Measurements from ENCODE around the gene ENAH.
"Not testable (repeated sequence)": the region's sequence is repeated elsewhere in the genome, so short reads cannot be mapped to it uniquely, and the experiment has no call there.

ENAH gene

DNA sequence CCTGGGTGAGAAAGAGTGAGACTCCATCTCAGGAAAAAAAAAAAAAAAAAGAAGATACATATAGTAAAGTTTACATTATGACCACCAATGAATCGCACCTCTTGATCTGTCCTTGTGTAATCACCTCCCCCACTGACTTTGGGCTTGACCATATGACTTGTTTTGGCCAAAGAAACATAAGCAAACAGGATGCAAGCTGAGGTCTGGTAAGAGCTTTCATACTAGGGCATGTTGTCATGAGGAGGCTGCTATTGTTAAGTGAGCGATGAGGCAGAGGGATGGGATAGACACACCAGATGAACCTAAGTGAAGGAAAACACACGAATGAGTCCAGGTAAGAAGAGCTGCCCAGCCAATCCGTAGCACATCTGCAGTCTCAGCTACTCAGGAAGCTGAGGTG, 10.7 kb downstream of the ENAH start:
- no peak for DNase-seq

- no peak for DNase-seq
Measured at GRCh38 chr1:225638853-225639252, 14.1 kb downstream of the ENAH start.

- no peak for DNase-seq
Measured at GRCh38 chr1:225637651-225638199, 15.2 kb downstream of the ENAH start.

DNA sequence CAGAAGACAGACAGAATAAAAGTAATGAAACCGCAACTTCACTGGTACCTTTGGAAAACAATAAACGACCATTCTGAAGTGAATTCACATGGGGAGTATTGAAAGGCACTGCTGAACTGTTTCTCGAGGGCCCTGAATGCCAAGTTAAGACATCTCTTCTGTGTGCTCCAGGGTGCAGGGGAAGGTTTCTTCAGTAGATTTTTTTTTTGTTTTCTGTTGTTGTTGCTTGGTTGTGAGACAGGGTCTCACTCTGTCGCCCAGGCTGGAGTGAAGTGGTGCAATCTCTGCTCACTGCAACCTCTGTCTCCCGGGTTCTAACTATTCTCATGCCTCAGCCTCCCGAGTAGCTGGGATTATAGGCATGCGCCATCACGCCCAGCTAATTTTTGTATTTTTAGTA, 15.9 kb downstream of the ENAH start:
- DNase-seq, result not testable (repeated sequence)

- no peak for DNase-seq
Measured at GRCh38 chr1:225635649-225636048, 17.3 kb downstream of the ENAH start.

GRCh38 chr1:225632836-225633235, 20.1 kb downstream of the ENAH start:
- DNase-seq, result not testable (repeated sequence)

GRCh38 chr1:225631021-225631663, 21.8 kb downstream of the ENAH start:
- DNase-seq, result no peak

DNA sequence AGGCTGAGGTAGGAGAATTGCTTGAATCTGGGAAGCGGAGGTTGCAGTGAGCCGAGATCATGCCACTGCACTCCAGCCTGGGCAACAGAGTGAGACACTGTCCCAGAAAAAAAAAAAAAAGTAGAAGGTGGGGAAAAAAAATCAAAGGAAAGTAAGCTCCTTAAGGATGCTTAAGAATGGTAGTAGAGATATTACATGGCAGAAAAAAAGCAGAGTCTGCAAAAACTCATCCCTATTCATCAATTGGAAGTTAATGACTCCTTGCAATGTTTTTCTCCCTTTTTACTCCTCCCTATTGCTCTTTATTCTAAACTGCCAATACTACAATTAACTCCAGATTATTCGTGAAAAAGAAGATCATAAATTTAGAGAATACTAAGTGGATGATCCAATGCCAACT, 23.4 kb downstream of the ENAH start:
- DNase-seq, result no peak

- not testable (repeated sequence) for DNase-seq
Measured at GRCh38 chr1:225628794-225629193, 24.1 kb downstream of the ENAH start.

DNA sequence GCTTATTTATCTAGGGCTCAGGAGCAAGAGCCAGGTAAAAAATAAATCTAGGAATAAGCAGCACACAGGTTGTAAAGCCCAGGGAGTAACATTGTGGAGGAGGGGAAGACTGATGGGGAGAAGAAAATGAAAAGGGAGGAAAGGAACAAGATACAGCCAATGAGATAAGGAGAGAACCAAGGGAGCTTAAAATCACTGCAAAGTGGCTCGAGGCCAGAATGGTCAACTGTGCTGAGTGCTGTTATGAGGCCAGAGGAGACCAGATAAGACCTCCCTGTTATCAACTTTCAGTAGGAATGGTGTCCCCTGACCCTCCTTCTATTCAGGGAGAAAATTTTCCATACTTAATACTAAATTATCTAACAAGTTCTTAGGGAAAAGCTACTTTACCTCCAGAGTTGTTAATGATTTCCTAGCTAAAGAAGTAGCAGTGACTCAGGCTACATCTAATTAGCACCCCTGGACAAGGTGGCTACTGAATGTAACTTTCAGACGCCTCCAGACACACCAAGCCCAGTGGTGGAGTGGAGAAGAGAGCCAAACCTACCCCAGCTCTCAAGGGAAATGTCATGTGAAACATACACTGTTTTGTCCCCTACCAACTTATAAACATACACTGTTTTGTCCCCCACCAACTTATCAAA, 25.5 kb downstream of the ENAH start:
- no peak for DNase-seq

- DNase-seq, result no peak
Measured at GRCh38 chr1:225626698-225627097, 26.2 kb downstream of the ENAH start.

GRCh38 chr1:225617956-225618355, 35.0 kb downstream of the ENAH start:
- DNase-seq, result no peak

GRCh38 chr1:225617479-225617878, 35.4 kb downstream of the ENAH start:
- DNase-seq, result no peak

GRCh38 chr1:225615403-225615790, 37.5 kb downstream of the ENAH start:
- DNase-seq, result not testable (repeated sequence)

GRCh38 chr1:225613006-225613405, 39.9 kb downstream of the ENAH start:
- DNase-seq, result no peak

- DNase-seq, result no peak
Measured at GRCh38 chr1:225612287-225612686, 40.6 kb downstream of the ENAH start.

GRCh38 chr1:225611537-225612223, 41.2 kb downstream of the ENAH start:
- DNase-seq, result no peak

DNA sequence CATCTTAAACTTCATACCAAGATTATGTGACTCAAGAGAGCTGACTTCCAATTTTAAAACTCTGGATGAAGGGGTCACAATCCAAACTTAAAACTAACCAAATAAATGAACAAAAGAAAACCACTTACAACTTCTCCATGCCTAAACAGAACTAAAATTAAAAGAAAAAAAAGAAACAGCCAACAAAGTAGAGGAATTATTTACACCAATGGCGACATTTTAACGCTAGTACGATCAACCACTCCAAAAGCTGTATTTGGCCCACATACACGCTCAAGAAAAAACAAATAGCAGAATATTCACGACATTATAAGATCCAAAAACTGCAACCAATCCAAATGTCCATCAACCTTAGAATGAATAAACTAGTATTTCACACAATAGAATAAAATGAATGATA, 42.4 kb downstream of the ENAH start:
- no peak for DNase-seq

GRCh38 chr1:225608014-225608796, 44.7 kb downstream of the ENAH start:
- no peak for DNase-seq

GRCh38 chr1:225607355-225607754, 45.6 kb downstream of the ENAH start:
- no peak for DNase-seq

DNA sequence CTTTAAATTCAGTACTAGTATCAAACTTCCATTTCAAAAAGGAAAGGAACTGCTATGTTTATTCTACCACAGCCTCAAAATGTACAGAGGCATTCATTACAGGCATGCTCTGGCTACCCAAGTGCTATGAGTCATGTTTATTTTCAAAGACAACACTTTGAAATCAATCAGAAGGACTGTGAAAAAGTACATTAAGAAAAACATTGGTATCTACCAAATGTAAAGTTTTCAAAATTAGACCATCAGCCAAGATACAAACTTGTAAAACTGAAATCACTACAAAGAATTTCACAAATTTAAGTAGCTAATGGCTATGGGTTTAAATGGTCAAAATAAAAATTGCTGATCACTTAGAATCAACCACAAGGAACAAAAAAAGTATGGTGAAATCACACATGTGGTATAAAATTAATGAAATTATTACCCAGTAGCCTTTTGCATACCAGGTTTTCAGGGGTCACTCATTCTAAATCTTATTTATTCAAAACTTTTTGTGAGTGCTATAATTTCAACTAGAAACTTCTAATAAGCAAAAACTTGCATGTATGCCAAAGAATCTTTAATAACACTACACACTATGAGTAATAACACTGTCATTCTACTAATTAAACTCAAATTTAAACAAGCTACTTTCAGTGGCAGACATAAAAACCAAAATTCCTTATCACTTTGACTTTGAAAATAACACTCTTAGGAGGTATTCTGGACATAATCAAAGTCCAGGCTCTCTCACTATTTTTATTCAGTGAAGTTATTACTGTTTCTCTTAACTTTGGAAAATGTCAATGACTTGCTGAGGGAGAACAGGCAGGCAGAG, 49.2 kb downstream of the ENAH start:
- no peak for DNase-seq

- DNase-seq, result no peak
Measured at GRCh38 chr1:225602590-225603206, 50.2 kb downstream of the ENAH start.
